ENCODE measurements around the gene C1orf226. TPM values are rescaled to one million over a fixed set of nuclear protein-coding genes. Genes with fewer than 3 reads are reported as not detected.

C1orf226 gene
- total and polyA plus RNA-seq, 2 experiments from 2014 or later, result under 0.01 to 0.08 TPM

DNA sequence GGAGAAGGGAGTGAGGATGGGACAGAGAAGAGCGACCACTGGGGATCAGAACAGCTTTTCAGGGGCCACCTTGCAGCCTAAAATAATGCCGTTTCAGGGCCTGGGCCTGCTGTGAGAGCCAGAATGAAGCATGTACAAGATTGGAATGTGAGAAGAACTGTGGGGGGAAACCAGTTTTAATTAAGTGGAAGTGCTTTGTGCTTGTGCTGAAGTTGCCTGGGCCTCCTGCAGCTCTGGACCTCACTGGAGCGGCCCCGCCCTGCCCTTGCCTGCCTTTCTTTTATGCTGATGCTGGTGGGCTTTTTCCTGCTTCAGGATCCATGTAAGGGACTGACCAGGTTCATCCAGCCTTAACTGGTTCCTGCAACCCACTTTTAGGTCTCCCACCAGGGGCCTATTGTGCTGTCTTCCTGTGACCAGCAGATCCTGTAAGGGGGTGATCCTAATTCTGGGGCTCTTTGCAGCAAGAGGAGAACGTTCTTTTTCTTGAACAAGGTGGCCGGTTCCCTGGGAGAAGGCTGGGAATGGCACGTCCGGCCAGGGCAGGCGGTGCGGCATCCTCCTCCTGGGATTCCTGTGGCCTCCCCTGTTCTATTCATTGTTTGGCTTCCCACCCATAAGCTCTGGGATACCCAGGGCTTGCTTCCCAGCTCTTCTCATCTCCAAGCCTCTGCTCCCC lies 3.2 kb downstream of the C1orf226 start:
- WGBS, 2 experiments (ENCODE audit: low coverage in 1 of 2, low lambda C conversion rate in 2 of 2, missing lambda C conversion rate in 2 of 2), result 84 to 87% methylated on average over 10 of the region's 10 CpGs
- TF ChIP-seq EZH2phosphoT487 (IDR thresholded peaks at IDR 0.05; ENCODE audit: insufficient read depth, low read depth), result no peak
- TF ChIP-seq EZH2 (IDR thresholded peaks at IDR 0.05; ENCODE audit: insufficient read depth, poor library complexity, severe bottlenecking), result no peak
- Histone ChIP-seq H3K27me3 (replicated peaks; ENCODE audit: insufficient read depth) (peaks cover 6% of the 10 kb centered on the region; the same call in 1 of the 2 replicates), H3K79me2 (ENCODE audit: insufficient read depth) (no peaks in the 10 kb centered on the region), H2AFZ (no peak overlapping the region), H3K27ac (no peak overlapping the region), H3K9ac (no peak overlapping the region), H3K4me2 (ENCODE audit: unreplicated experiment) (no peak overlapping the region), H3K9me3 (ENCODE audit: low read depth) (no peaks in the 10 kb centered on the region), H4K20me1 (ENCODE audit: insufficient read depth) (no peaks in the 10 kb centered on the region), H3F3A (ENCODE audit: insufficient read depth) (no peaks in the 10 kb centered on the region), H3K36me3 (ENCODE audit: low read depth) (no peaks in the 10 kb centered on the region), H3K9me2 (ENCODE audit: insufficient read depth) (no peaks in the 10 kb centered on the region), H3K4me3 (no peak overlapping the region), H3K4me1 (ENCODE audit: insufficient read depth) (0 out of 2 replicates have a peak, but pooled peaks cover 3% of the 10 kb centered on the region)
- in situ Hi-C loops (cut with MboI), result loop anchor here (10.0 kb wide), 1 partner anchor 330 kb away; no protein-coding TSS in a partner anchor
- no peak for DNase-seq

DNA sequence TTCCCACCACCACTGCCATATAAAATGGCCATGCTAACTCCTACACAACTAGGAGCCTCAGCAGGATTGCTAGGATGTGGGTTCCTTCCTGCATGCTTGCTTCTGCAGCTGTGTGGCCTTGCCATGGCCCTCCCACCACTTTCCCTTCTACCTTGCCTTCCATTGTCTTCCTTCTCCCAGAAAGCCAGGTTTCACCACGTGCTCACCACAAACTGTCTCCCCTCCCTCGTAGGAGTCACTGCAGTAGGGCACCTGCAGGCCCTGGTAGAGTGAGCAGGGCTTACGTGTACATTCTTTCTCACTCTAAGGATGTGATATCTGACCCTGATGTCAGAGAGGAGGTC lies 3.7 kb downstream of the C1orf226 start:
- H3K4me3 ChIP-seq, result no peak overlapping the region

DNA sequence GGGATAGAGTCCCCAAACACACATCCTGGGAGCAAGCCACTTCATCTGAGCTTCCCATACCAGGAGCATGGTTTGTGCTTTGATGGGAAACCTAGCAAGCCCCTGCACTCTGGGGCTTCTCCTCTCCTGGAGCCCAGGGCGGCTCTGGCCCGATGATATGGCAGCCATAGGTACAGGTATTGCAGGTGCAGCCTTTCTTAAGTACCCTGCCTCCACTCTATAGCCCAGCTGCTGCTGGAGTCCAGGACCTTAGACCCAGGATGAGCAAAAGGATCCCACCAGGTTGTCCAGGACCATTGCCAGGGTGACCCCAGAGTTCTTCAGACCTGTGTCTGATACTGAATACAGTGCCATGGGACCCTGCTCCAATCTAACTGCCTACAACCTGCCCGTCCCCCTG lies 4.2 kb downstream of the C1orf226 start:
- no peaks in the 10 kb centered on the region for H4K20me1 ChIP-seq (ENCODE audit: insufficient read depth)
- no peaks in the 10 kb centered on the region for H3K79me2 ChIP-seq (ENCODE audit: insufficient read depth)
- H3K36me3 ChIP-seq (ENCODE audit: low read depth), result no peaks in the 10 kb centered on the region
- H3K9ac ChIP-seq, result no peak overlapping the region
- no peak overlapping the region for H3K4me2 ChIP-seq (ENCODE audit: unreplicated experiment)
- peaks cover 6% of the 10 kb centered on the region; the same call in 1 of the 2 replicates for H3K27me3 ChIP-seq (replicated peaks; ENCODE audit: insufficient read depth)
- H3K4me1 ChIP-seq (ENCODE audit: insufficient read depth), result 0 out of 2 replicates have a peak, but pooled peaks cover 3% of the 10 kb centered on the region
- no peak for DNase-seq
- no peaks in the 10 kb centered on the region for H3F3A ChIP-seq (ENCODE audit: insufficient read depth)
- TF ChIP-seq EZH2 (IDR thresholded peaks at IDR 0.05; ENCODE audit: insufficient read depth, poor library complexity, severe bottlenecking) (no peak), EZH2phosphoT487 (IDR thresholded peaks at IDR 0.05; ENCODE audit: insufficient read depth, low read depth) (no peak)
- no peak overlapping the region for H3K27ac ChIP-seq
- in situ Hi-C loops (cut with MboI), result loop anchor here (10.0 kb wide), 1 partner anchor 331 kb away; no protein-coding TSS in a partner anchor
- H2AFZ ChIP-seq, result no peak overlapping the region
- no peaks in the 10 kb centered on the region for H3K9me3 ChIP-seq (ENCODE audit: low read depth)
- no peak overlapping the region for H3K4me3 ChIP-seq
- no peaks in the 10 kb centered on the region for H3K9me2 ChIP-seq (ENCODE audit: insufficient read depth)
- WGBS, 2 experiments (ENCODE audit: low coverage in 1 of 2, low lambda C conversion rate in 2 of 2, missing lambda C conversion rate in 2 of 2), result 52 to 63% methylated on average over 3 of the region's 3 CpGs

More for the DNA sequence above, 3.7 kb downstream of the C1orf226 start:
- in situ Hi-C loops (cut with MboI), result loop anchor here (10.0 kb wide), 1 partner anchor 330 kb away; no protein-coding TSS in a partner anchor
- H3K27me3 ChIP-seq (replicated peaks; ENCODE audit: insufficient read depth), result peaks cover 6% of the 10 kb centered on the region; the same call in 1 of the 2 replicates
- H3K4me1 ChIP-seq (ENCODE audit: insufficient read depth), result 0 out of 2 replicates have a peak, but pooled peaks cover 3% of the 10 kb centered on the region
- H3F3A ChIP-seq (ENCODE audit: insufficient read depth), result no peaks in the 10 kb centered on the region
- TF ChIP-seq EZH2phosphoT487 (IDR thresholded peaks at IDR 0.05; ENCODE audit: insufficient read depth, low read depth), result no peak
- DNase-seq, result no peak
- no peaks in the 10 kb centered on the region for H4K20me1 ChIP-seq (ENCODE audit: insufficient read depth)
- no peaks in the 10 kb centered on the region for H3K9me3 ChIP-seq (ENCODE audit: low read depth)
- H3K27ac ChIP-seq, result no peak overlapping the region
- H3K36me3 ChIP-seq (ENCODE audit: low read depth), result no peaks in the 10 kb centered on the region
- H3K4me2 ChIP-seq (ENCODE audit: unreplicated experiment), result no peak overlapping the region
- H3K9me2 ChIP-seq (ENCODE audit: insufficient read depth), result no peaks in the 10 kb centered on the region
- H3K79me2 ChIP-seq (ENCODE audit: insufficient read depth), result no peaks in the 10 kb centered on the region
- H3K9ac ChIP-seq, result no peak overlapping the region
- H2AFZ ChIP-seq, result no peak overlapping the region
- 62 to 71% methylated on average over 3 of the region's 3 CpGs for WGBS, 2 experiments (ENCODE audit: low coverage in 1 of 2, low lambda C conversion rate in 2 of 2, missing lambda C conversion rate in 2 of 2)

DNA sequence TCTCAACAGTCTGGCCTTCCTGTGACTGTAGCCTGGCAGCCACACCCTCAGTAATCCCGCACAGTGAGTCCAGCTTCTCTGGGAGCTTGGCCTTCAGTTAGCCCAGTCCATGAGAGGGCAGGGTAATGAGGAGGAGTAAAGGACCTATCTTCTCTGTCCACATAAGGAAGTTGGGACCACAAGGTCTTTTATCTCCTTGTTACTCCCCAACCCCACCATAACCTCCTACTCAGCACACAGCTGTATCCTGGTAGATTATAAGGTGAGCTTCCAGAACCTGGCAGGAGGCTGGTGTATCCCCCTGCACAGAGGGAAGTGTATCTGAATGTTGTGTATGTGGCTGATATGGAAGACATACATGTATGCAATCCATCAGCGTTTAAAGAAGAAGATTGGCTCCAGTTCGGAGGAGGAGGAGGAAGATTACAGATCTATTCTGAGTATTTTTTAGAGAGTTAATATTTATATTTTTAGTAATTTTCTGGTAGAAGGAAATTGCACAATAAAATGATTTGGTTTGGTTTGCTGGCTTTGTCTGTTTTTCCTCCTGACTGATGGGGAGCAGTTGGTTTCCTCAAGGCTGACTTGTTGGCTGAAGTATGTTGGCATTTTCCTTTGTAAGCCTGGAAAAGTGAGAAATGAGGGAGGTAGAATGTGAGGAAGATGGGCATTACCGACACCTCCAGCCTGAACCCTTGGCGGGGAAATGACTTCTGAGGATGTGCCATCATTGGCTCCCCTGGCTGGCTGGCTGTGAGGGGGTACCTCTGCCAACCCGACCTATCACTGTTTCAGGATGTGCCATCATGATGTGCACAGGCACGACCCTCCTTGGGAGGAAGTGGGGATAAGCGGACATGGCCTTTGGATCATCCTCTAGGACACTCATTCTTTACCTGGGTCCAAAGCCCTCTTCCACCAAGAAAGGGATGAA lies 5.0 kb downstream of the C1orf226 start:
- H3K79me2 ChIP-seq (ENCODE audit: insufficient read depth), result no peaks in the 10 kb centered on the region
- H4K20me1 ChIP-seq (ENCODE audit: insufficient read depth), result no peaks in the 10 kb centered on the region
- H3K9ac ChIP-seq, result no peak overlapping the region
- no peak for DNase-seq
- no peaks in the 10 kb centered on the region for H3K9me3 ChIP-seq (ENCODE audit: low read depth)
- no peak overlapping the region for H2AFZ ChIP-seq
- 0 out of 2 replicates have a peak, but pooled peaks cover 3% of the 10 kb centered on the region for H3K4me1 ChIP-seq (ENCODE audit: insufficient read depth)
- H3K4me3 ChIP-seq, result no peak overlapping the region
- H3F3A ChIP-seq (ENCODE audit: insufficient read depth), result no peaks in the 10 kb centered on the region
- H3K27ac ChIP-seq, result no peak overlapping the region
- H3K27me3 ChIP-seq (replicated peaks; ENCODE audit: insufficient read depth), result peaks cover 6% of the 10 kb centered on the region; the same call in 1 of the 2 replicates
- H3K4me2 ChIP-seq (ENCODE audit: unreplicated experiment), result no peak overlapping the region
- in situ Hi-C loops (cut with MboI), result loop anchor here (10.0 kb wide), 1 partner anchor 332 kb away; no protein-coding TSS in a partner anchor
- 77 to 83% methylated on average over 8 of the region's 8 CpGs for WGBS, 2 experiments (ENCODE audit: low coverage in 1 of 2, low lambda C conversion rate in 2 of 2, missing lambda C conversion rate in 2 of 2)
- H3K36me3 ChIP-seq (ENCODE audit: low read depth), result no peaks in the 10 kb centered on the region
- H3K9me2 ChIP-seq (ENCODE audit: insufficient read depth), result no peaks in the 10 kb centered on the region
- TF ChIP-seq EZH2 (IDR thresholded peaks at IDR 0.05; ENCODE audit: insufficient read depth, poor library complexity, severe bottlenecking), result no peak

Data from GM23248 (cell line).